Suprapubic skin (tissue), 4 donors: ENCODE results near the gene MTIF3. TPM values are rescaled to one million over a fixed set of nuclear protein-coding genes. Genes with fewer than 3 reads are reported as not detected.

Experiments used
- DNase-seq, 2 donors: peaks; one replicate each; pipeline ENCODE4 v3.0.0-alpha.2; 2019; ENCODE audit warnings: low spot score in 2 of 2
- H3K27ac ChIP-seq: fragments of 200-600 bp; sonication (generic); one replicate; pipeline ENCODE4 v1.5.1; 2019
- H3K27me3 ChIP-seq: fragments of 200-600 bp; sonication (generic); one replicate; pipeline ENCODE4 v1.5.1; 2019
- H3K36me3 ChIP-seq: fragments of 200-600 bp; sonication (generic); one replicate; pipeline ENCODE4 v1.5.1; 2019
- H3K4me1 ChIP-seq: fragments of 200-600 bp; sonication (generic); one replicate; pipeline ENCODE4 v1.5.1; 2019
- H3K4me3 ChIP-seq: fragments of 200-600 bp; sonication (generic); one replicate; pipeline ENCODE4 v1.5.1; 2019; ENCODE audit warnings: mild to moderate bottlenecking
- H3K9me3 ChIP-seq: fragments of 200-600 bp; sonication (generic); one replicate; pipeline ENCODE4 v1.5.1; 2019
- CTCF ChIP-seq, 2 donors: fragments of 200-600 bp in 1 of 2; fragments of 450-650 bp in 1 of 2; sonication (generic) in 1 of 2; IDR thresholded peaks; one replicate each; pipeline ENCODE4 v1.5.1; 2016 to 2019; ENCODE audit warnings: antibody characterized with exemption in 2 of 2, mild to moderate bottlenecking in 1 of 2, moderate library complexity in 1 of 2
- EP300 ChIP-seq: sonication (generic); formaldehyde crosslinking; IDR thresholded peaks from one replicate; pipeline ENCODE4 v1.6.1; 2017; ENCODE audit warnings: antibody characterized with exemption
- POLR2A ChIP-seq, 2 donors: fragments of 450-650 bp; IDR thresholded peaks; one replicate each; pipeline ENCODE4 v1.6.1; 2017; ENCODE audit warnings: antibody characterized with exemption in 2 of 2, mild to moderate bottlenecking in 2 of 2, moderate library complexity in 2 of 2
- POLR2AphosphoS5 ChIP-seq, 3 donors: sonication (generic); formaldehyde crosslinking; IDR thresholded peaks; one replicate each; pipeline ENCODE4 v1.6.1; 2017; ENCODE audit warnings: antibody characterized with exemption in 3 of 3
- WGBS: methylation state at CpG from one replicate; pipeline ENCODE4 v1.1.5; 2018; 5-methylcytosine and 5-hydroxymethylcytosine counted together
- total RNA-seq, 4 donors: library from RNA; depleted of rRNA; stranded (reverse); fragments of >200 nt; gene quantifications; one replicate each; pipeline ENCODE4 v1.1.0, GENCODE V29; 2016

The MTIF3 gene
- total RNA-seq, 4 donors from 2014 or later, result 42.1 to 66.9 (median 48.0) TPM

GRCh38 chr13:27493981-27494380 lies 43.6 kb upstream of the MTIF3 start:
- WGBS, result 54% methylated on average over 2 of the region's 2 CpGs

GRCh38 chr13:27489456-27489855 lies 39.1 kb upstream of the MTIF3 start:
- no peak overlapping the region for H3K4me3 ChIP-seq
- TF ChIP-seq POLR2A (IDR thresholded peaks at IDR 0.05) (no peak), EP300 (no peak), POLR2AphosphoS5 (IDR thresholded peaks at IDR 0.05) (no peak), CTCF (IDR thresholded peaks at IDR 0.05) (no peak)
- no peak overlapping the region for H3K27ac ChIP-seq
- no peaks in the 10 kb centered on the region for H3K36me3 ChIP-seq
- no peak for DNase-seq
- H3K9me3 ChIP-seq, result no peaks in the 10 kb centered on the region
- H3K27me3 ChIP-seq, result no peaks in the 10 kb centered on the region
- H3K4me1 ChIP-seq, result no peaks in the 10 kb centered on the region
- 64% methylated on average over 1 of the region's 1 CpG for WGBS

More at GRCh38 chr13:27493981-27494380, 43.6 kb upstream of the MTIF3 start:
- no peaks in the 10 kb centered on the region for H3K36me3 ChIP-seq
- H3K9me3 ChIP-seq, result no peaks in the 10 kb centered on the region
- no peak overlapping the region for H3K4me3 ChIP-seq
- TF ChIP-seq POLR2AphosphoS5 (IDR thresholded peaks at IDR 0.05) (no peak), EP300 (no peak), POLR2A (IDR thresholded peaks at IDR 0.05) (no peak), CTCF (IDR thresholded peaks at IDR 0.05) (no peak)
- H3K27me3 ChIP-seq, result no peaks in the 10 kb centered on the region
- H3K27ac ChIP-seq, result no peak overlapping the region
- no peaks in the 10 kb centered on the region for H3K4me1 ChIP-seq
- peak in 1 of 2 donors; percentile 47 for DNase-seq

GRCh38 chr13:27487776-27488175 lies 37.4 kb upstream of the MTIF3 start:
- 29% methylated on average over 5 of the region's 5 CpGs for WGBS
- no peak overlapping the region for H3K4me3 ChIP-seq
- no peaks in the 10 kb centered on the region for H3K4me1 ChIP-seq
- no peaks in the 10 kb centered on the region for H3K36me3 ChIP-seq
- no peak overlapping the region for H3K27ac ChIP-seq
- H3K9me3 ChIP-seq, result no peaks in the 10 kb centered on the region
- H3K27me3 ChIP-seq, result no peaks in the 10 kb centered on the region
- DNase-seq, result no peak
- TF ChIP-seq POLR2AphosphoS5 (IDR thresholded peaks at IDR 0.05) (no peak), EP300 (no peak), POLR2A (IDR thresholded peaks at IDR 0.05) (no peak), CTCF (IDR thresholded peaks at IDR 0.05) (no peak)

GRCh38 chr13:27483421-27483820 lies 33.1 kb upstream of the MTIF3 start:
- Histone ChIP-seq H3K4me1 (no peaks in the 10 kb centered on the region), H3K27ac (no peak overlapping the region), H3K4me3 (no peak overlapping the region), H3K9me3 (no peaks in the 10 kb centered on the region), H3K27me3 (peaks cover 5% of the 10 kb centered on the region), H3K36me3 (no peaks in the 10 kb centered on the region)
- no peak for TF ChIP-seq CTCF (IDR thresholded peaks at IDR 0.05)
- TF ChIP-seq POLR2AphosphoS5 (IDR thresholded peaks at IDR 0.05), result no peak
- no peak for TF ChIP-seq EP300
- TF ChIP-seq POLR2A (IDR thresholded peaks at IDR 0.05), result no peak
- peak in 1 of 2 donors; percentile 60 for DNase-seq
- WGBS, result 97% methylated on average over 11 of the region's 11 CpGs

- Histone ChIP-seq H3K27me3 (peaks cover 5% of the 10 kb centered on the region), H3K4me3 (no peak overlapping the region), H3K9me3 (no peaks in the 10 kb centered on the region), H3K27ac (no peak overlapping the region), H3K36me3 (no peaks in the 10 kb centered on the region), H3K4me1 (no peaks in the 10 kb centered on the region)
- TF ChIP-seq CTCF (IDR thresholded peaks at IDR 0.05), result no peak
- no peak for TF ChIP-seq POLR2AphosphoS5 (IDR thresholded peaks at IDR 0.05)
- TF ChIP-seq EP300, result no peak
- TF ChIP-seq POLR2A (IDR thresholded peaks at IDR 0.05), result no peak
- DNase-seq, result peak in 1 of 2 donors; percentile 43
- WGBS, result 77% methylated on average over 7 of the region's 7 CpGs
These were observed 32.6 kb upstream of the MTIF3 start for GRCh38 chr13:27482983-27483382.
